HG03439 (cell line): ENCODE results near the gene AGAP4.
"Not testable (repeated sequence)": the region's sequence is repeated elsewhere in the genome, so short reads cannot be mapped to it uniquely, and the experiment has no call there.

ENCODE experiments used
- ATAC-seq: cut with Tn5 transposase; IDR thresholded peaks from one replicate; pipeline ENCODE4 v1.9.1; 2021; ENCODE audit warnings: mild to moderate bottlenecking, moderate library complexity; ENCODE audit not compliant: unreplicated experiment

Gene AGAP4

GRCh38 chr10:45790694-45791426, 56.4 kb downstream of the AGAP4 start:
- not testable (repeated sequence) for ATAC-seq

- ATAC-seq = not testable (repeated sequence)
Observed at GRCh38 chr10:45789991-45790390, 57.3 kb downstream of the AGAP4 start.

GRCh38 chr10:45787212-45787741, 60.0 kb downstream of the AGAP4 start:
- ATAC-seq = not testable (repeated sequence)

GRCh38 chr10:45786217-45786616, 61.1 kb downstream of the AGAP4 start:
- not testable (repeated sequence) for ATAC-seq
